IPS-18a (cell line): ENCODE data around the gene TEAD2.

Experiments
- H3K27ac ChIP-seq: one replicate; pipeline ENCODE4 v1.5.1; 2013; ENCODE audit warnings: low read length
- H3K27me3 ChIP-seq: one replicate; pipeline ENCODE4 v1.6.1; 2013; ENCODE audit warnings: mild to moderate bottlenecking, low read length; ENCODE audit not compliant: control insufficient read depth, insufficient read depth
- H3K36me3 ChIP-seq: one replicate; pipeline ENCODE4 v1.6.1; 2013; ENCODE audit warnings: low read depth, low read length; ENCODE audit not compliant: control insufficient read depth
- H3K4me1 ChIP-seq: one replicate; pipeline ENCODE4 v1.6.1; 2013; ENCODE audit warnings: low read depth, low read length; ENCODE audit not compliant: control insufficient read depth
- H3K4me3 ChIP-seq: one replicate; pipeline ENCODE4 v1.5.1; 2013; ENCODE audit warnings: low read length
- H3K9ac ChIP-seq: one replicate; pipeline ENCODE4 v1.6.1; 2013; ENCODE audit warnings: mild to moderate bottlenecking, low read length, moderate library complexity
- H3K9me3 ChIP-seq: one replicate; pipeline ENCODE4 v1.6.1; 2013; ENCODE audit warnings: low read depth, low read length; ENCODE audit not compliant: control insufficient read depth

Gene TEAD2

DNA sequence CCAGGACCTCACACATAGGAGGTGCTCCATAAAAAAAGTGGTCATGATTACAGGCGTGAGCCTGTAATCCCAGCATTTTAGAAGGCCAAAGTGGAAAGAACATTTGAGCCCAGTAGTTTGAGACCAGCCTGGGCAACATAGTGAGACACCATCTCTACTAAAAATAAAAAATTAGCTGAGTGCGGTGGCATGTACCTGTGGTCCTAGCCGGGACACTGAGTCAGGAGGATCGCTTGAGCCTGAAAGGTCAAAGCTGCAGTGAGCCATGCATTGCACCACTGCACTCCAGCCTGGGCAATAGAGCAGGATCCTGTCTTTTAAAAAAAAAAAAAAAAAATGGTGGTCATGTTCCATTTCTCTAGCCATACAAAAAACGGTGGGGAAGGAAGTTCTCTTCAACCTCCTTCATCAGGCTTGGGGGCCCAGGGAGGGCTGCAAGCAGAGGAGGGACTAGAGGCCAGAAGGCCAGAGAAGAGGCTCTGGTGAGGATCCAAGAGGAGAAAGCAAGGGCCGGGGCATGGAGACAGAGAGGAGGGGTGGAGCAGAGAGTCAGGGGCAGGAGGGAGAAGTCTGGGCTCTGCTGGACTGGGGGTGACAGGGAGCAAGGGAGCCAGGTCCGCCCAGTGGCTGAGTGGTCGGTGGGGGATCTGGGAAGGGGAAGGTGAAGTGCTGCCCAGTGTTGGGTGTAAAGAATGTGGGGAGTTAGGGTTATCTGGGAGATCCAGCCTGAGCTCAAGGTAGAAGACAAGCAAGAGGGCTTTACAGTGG, 34.7 kb upstream of the TEAD2 start:
- H3K4me1 ChIP-seq, result peaks cover 8% of the 10 kb centered on the region
- no peaks in the 10 kb centered on the region for H3K27me3 ChIP-seq
- no peak overlapping the region for H3K9ac ChIP-seq
- H3K27ac ChIP-seq, result no peak overlapping the region
- H3K36me3 ChIP-seq, result no peaks in the 10 kb centered on the region
- no peaks in the 10 kb centered on the region for H3K9me3 ChIP-seq
- no peak overlapping the region for H3K4me3 ChIP-seq

DNA sequence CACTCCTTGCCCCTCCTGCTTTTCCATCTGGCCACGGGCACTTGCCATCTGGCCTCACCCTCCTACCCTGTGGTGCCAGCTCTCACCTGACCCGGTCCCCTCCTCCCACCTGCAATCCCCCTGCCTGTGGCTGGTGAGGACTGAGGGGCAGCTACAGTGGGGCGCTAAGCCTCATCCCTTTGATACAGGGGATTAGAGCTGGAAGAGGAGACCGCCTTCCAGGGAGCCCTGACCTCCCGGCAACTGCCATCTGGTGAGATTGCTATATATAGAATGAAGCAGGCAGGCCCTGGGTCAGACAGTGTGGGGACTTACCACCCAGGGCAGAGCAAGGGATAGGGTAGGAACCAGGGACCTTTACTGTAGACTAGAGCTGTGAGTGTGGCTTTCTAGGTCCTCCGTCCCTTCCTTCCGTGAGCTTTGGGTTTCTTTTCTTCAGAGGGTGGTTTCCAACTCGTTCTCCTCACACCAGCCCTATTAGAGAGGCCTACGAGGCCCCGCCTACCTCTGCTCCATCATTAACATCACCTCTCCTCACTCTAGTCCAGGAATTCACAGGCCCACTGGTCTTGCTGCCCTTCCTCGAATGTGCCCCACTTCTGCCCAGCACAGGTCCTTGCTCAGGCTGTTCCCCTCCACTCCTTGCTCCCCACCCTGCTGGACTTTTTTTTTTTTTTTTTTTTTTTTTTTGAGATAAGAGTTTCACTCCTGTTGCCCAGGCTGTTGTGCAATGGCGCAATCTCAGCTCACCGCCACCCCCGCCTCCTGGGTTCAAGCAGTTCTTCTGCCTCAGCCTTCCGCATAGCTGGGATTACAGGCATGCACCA, 33.6 kb upstream of the TEAD2 start:
- Histone ChIP-seq H3K27me3 (no peaks in the 10 kb centered on the region), H3K36me3 (no peaks in the 10 kb centered on the region), H3K9me3 (no peaks in the 10 kb centered on the region), H3K4me3 (no peak overlapping the region), H3K27ac (no peak overlapping the region), H3K9ac (no peak overlapping the region), H3K4me1 (peaks cover 8% of the 10 kb centered on the region)

DNA sequence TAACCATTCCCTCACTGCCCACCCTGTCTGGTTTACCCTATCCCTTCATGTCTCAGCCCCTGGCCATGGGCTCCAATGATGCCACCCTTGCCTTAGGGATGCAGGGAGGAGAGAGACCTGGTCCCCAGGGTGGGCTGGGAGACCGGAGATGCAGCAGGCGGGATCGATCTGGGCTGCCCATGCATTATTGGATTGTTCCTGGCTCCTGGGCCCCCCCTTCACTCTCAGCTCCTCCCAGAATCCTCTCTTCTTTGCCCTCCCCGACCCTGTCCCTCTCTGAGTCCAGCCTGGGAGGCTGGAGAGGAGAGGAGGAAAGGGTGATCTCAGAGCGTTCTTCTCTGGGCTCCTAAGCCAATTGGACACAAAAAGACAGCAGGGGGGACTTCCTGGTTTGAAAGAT, 31.7 kb upstream of the TEAD2 start:
- no peaks in the 10 kb centered on the region for H3K9me3 ChIP-seq
- H3K27ac ChIP-seq, result no peak overlapping the region
- no peak overlapping the region for H3K9ac ChIP-seq

DNA sequence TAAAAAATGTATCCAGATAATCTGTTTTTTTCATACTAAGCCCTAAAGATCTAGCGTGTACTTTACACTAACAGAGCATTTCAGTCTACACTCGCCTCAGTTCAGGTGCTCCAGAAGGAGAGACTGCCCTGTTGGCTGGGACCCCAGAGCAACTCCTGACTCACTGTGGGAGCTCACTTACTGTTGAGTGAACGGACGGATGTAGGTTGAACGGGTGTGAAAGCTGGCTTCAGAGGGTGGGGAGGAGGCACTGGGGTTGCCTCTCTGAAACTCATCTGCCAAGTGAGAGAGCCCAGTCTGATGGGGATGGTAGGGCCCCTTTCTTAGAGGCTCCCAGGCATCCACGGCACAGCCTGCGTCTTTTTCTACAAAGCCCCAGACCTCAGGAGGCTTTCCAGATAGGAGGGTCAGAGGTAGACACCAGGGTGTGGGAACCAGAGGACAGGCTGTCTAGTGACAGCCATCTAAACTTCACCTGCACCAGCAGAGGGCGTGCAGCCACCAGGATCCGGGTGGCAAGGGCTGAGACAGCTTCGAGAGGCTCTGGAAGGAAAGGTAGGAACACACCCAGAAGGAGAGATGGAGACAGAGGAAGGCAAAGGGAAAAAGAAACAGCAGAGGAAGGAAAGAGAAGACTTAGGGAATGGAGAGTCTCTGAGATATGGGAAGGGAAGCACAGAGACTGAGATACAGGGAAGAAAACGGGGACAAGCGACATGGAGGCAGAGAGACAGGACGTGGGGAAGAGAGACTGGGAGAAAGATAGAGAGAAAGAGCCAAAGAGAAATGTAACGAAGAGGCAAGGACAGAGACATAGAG, 29.6 kb upstream of the TEAD2 start:
- Histone ChIP-seq H3K36me3 (no peaks in the 10 kb centered on the region), H3K9ac (no peak overlapping the region), H3K4me3 (no peak overlapping the region), H3K9me3 (no peaks in the 10 kb centered on the region), H3K4me1 (peaks cover 8% of the 10 kb centered on the region), H3K27me3 (no peaks in the 10 kb centered on the region), H3K27ac (no peak overlapping the region)

More for the DNA sequence above, 31.7 kb upstream of the TEAD2 start:
- H3K36me3 ChIP-seq, result no peaks in the 10 kb centered on the region
- H3K27me3 ChIP-seq, result no peaks in the 10 kb centered on the region
- no peak overlapping the region for H3K4me3 ChIP-seq
- H3K4me1 ChIP-seq, result peaks cover 8% of the 10 kb centered on the region

DNA sequence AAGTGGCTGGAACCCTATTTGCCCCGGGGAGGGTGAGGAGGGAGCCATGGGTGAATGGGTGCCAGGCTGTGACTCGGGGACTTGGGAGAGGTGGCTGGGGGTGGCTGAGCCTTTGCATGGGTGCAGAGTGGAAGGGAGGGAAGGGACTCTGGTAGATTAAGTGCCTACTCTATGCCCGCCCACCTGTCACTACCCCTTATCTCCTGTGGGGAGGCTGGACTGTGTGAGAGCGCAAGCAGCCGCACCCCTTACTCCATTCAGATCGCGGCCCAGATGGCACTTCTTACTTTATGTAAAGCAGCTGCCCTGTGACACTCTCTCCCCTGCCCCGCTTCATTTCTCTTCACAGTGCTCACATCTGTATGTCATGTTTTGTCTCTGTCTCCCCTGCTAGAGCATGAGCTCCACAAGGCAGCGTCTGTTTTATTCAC, 28.7 kb upstream of the TEAD2 start:
- H3K4me1 ChIP-seq, result peaks cover 8% of the 10 kb centered on the region
- H3K27ac ChIP-seq, result no peak overlapping the region
- no peak overlapping the region for H3K9ac ChIP-seq
- no peak overlapping the region for H3K4me3 ChIP-seq
- H3K27me3 ChIP-seq, result no peaks in the 10 kb centered on the region
- no peaks in the 10 kb centered on the region for H3K9me3 ChIP-seq
- H3K36me3 ChIP-seq, result no peaks in the 10 kb centered on the region

GRCh38 chr19:49390131-49390928, 28.1 kb upstream of the TEAD2 start:
- Histone ChIP-seq H3K4me3 (no peak overlapping the region), H3K36me3 (no peaks in the 10 kb centered on the region), H3K27ac (no peak overlapping the region), H3K4me1 (peaks cover 3% of the 10 kb centered on the region), H3K9ac (no peak overlapping the region), H3K9me3 (no peaks in the 10 kb centered on the region), H3K27me3 (no peaks in the 10 kb centered on the region)

GRCh38 chr19:49389406-49389805, 27.2 kb upstream of the TEAD2 start:
- H3K4me3 ChIP-seq, result no peak overlapping the region
- H3K9ac ChIP-seq, result no peak overlapping the region
- no peaks in the 10 kb centered on the region for H3K36me3 ChIP-seq
- H3K27ac ChIP-seq, result no peak overlapping the region
- no peaks in the 10 kb centered on the region for H3K9me3 ChIP-seq
- H3K27me3 ChIP-seq, result no peaks in the 10 kb centered on the region
- peaks cover 3% of the 10 kb centered on the region for H3K4me1 ChIP-seq

DNA sequence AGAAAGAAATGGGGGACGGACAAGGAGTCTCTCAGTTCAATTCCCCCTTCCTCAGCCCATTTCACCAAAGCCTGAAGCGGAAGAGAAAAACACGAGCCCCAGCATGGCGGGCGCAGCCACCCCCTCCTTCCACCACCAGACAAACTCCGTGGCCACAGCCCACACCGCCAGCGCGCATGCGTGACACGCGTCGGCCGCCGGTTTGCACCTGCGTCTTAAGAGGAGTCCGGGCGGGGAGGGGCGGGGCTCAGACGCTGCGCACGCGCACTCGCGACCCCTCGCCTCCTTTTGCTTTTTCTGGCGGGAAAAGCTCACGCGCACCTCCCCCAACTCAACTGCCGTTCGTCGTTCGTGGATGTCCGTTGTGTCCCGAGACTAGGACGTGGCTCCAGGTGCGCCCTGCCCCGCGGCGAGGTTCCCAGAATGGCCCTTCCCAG, 25.7 kb upstream of the TEAD2 start, which contains the start of gene KASH5:
TSS of gene KASH5 (plus strand) at position 314 of the 437 bp plus-strand sequence. CDS start 2,635 bp downstream, outside the sequence.
- H3K4me3 ChIP-seq, result no peak within 1 kb of the TSS
- H3K4me1 ChIP-seq, result no peaks in the 10 kb centered on the region
- no peaks in the 10 kb centered on the region for H3K9me3 ChIP-seq
- H3K27ac ChIP-seq, result no peak within 1 kb of the TSS
- no peaks in the 10 kb centered on the region for H3K27me3 ChIP-seq
- no peaks in the 10 kb centered on the region for H3K36me3 ChIP-seq
- no peak within 1 kb of the TSS for H3K9ac ChIP-seq

- H3K27ac ChIP-seq, result no peak overlapping the region
- no peaks in the 10 kb centered on the region for H3K9me3 ChIP-seq
- H3K9ac ChIP-seq, result no peak overlapping the region
- no peak overlapping the region for H3K4me3 ChIP-seq
- no peaks in the 10 kb centered on the region for H3K27me3 ChIP-seq
- H3K4me1 ChIP-seq, result no peaks in the 10 kb centered on the region
- H3K36me3 ChIP-seq, result no peaks in the 10 kb centered on the region
Measured at GRCh38 chr19:49383599-49383998, 21.4 kb upstream of the TEAD2 start.

- Histone ChIP-seq H3K4me1 (no peaks in the 10 kb centered on the region), H3K27me3 (no peaks in the 10 kb centered on the region), H3K4me3 (no peak overlapping the region), H3K36me3 (no peaks in the 10 kb centered on the region), H3K9ac (no peak overlapping the region), H3K27ac (no peak overlapping the region), H3K9me3 (no peaks in the 10 kb centered on the region)
Measured at GRCh38 chr19:49382639-49383038, 20.4 kb upstream of the TEAD2 start.
